Measurements from ENCODE around the gene UVSSA. TPM values are rescaled to one million over a fixed set of nuclear protein-coding genes. Genes with fewer than 3 reads are reported as not detected.
"Not testable (repeated sequence)": the region's sequence is repeated elsewhere in the genome, so short reads cannot be mapped to it uniquely, and the experiment has no call there.

The UVSSA gene
- total RNA-seq, 1 donor from 2014 or later, result 3.1 TPM

DNA sequence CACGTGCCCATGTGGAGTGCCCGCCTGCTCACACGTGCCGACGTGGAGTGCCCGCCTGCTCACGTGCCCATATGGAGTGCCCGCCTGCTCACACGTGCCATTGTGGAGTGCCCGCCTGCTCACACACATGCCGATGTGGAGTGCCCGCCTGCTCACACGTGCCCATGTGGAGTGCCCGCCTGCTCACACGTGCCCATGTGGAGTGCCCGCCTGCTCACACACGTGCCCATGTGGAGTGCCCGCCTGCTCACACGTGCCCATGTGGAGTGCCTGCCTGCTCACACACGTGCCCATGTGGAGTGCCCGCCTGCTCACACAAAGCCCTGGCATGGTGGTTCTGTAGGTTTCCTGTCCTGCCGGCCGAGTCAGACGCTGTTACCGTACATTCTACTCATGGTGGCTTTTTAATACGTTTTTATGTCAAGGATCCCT, 48.4 kb downstream of the UVSSA start:
- DNase-seq (ENCODE audit: low read depth in 2 of 2), result not testable (repeated sequence)

DNA sequence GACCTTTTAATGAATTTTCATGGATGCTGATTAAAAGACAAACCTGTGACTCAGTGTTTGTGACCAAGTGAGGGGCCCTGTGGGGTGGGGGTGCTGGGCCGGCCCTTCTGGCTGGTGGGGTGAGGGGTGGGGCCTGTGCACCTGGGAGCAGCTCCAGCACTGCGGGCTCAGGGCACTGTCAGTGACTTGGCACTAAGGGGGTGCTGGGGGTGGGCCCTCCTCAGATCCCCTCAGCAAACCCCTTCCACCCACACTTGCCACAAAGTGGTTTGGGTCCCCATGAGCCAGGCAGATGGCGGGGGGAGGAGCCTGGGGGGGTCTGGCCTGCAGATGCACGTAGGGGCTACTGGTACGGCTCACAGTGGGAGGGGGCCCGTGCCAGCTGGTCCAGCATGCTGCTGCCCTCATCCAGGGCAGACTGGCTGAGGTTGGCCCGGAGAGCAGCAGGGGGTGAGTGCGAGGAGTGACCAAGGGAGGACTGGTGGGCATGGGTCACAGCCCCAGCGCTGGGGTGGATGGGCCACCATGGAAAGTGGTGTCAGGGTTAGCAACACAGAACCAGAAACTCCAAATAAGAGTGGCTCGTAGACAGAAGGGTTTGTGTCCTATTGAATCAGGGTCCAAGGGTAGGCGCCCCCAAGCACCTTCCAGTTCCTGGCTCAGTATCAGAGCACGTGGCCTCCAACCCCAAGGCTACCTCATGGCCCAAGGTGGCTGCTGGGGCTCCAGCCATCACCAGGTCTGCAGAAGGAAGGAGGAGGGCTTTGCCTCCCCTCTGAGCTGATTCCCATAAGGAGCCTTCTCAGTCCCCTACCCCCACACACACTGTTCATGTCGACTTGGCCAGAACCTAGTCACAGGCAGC, 49.2 kb downstream of the UVSSA start:
- DNase-seq (ENCODE audit: low read depth in 2 of 2), result no peak

DNA sequence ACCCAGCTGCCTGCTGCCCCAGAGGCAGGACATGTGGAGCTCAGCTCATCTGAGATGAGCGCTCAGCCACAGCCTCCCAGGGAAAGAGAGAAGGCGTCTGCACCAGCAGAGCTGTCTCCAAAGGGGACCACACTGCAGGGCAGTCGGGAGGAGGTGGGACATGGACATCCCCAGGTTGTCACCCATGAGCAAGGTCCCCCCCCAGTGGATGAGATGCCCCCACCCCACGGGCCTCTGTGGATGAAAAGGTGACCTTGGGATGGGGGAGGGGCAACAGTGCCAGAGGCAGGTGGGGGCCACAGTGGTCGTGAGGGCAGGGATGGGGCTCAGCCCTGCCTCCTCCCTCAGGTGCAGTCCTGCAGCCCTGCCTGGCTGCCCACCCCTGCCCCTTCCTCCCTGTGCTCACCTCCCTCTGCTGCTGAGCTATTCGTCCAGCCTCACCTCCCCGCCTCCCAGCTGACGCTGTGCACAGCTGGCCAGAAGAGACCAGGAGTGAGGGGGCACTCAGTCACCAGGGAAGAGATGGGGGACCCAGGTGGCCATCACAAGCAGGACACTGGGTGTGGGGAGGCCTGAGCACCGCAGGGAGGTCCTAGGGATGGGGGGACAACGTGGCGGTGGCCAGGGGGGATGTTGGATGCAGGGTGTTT, 49.9 kb downstream of the UVSSA start:
- no peak for DNase-seq (ENCODE audit: low read depth in 2 of 2)

DNA sequence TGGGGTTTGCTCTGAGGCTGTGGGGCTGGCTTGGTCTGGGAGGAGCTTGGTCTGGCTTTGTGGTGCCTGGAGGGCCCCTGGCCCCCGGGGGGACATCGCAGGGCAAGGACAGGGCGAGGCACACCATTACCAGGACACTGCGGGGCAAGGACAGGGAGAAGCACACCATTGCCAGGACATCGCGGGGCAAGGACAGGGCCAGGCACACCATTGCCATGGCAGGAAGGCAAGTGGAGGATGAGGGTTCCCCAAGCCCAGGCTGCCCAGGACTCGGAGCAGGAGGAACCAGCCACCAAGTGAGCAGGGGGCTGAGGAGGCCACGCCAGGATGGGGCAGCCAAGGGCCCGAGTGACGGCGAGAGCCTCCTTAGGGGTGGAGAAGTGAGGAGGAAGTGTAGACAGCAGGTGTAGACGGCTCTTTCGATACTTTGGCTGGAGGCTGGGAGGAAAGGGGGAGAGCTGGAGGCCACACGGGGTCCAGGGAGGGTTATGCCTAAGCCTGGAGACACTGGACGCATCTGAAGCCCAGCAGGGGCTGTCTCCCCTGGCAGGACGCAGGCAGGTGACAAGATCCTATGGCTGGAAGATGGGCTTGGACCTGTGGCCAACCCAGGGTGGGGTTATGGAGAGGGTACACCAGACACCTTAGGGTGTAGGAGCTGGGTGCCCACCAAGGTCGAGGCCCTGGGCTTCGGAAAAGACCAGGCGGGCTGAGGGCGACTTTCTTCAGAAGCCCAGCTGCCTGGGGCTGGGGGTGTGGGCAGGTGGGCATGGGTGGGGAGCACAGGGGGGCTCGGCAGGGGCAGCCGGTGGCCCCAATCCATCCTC, 51.9 kb downstream of the UVSSA start:
- no peak for DNase-seq (ENCODE audit: low read depth in 2 of 2)

DNA sequence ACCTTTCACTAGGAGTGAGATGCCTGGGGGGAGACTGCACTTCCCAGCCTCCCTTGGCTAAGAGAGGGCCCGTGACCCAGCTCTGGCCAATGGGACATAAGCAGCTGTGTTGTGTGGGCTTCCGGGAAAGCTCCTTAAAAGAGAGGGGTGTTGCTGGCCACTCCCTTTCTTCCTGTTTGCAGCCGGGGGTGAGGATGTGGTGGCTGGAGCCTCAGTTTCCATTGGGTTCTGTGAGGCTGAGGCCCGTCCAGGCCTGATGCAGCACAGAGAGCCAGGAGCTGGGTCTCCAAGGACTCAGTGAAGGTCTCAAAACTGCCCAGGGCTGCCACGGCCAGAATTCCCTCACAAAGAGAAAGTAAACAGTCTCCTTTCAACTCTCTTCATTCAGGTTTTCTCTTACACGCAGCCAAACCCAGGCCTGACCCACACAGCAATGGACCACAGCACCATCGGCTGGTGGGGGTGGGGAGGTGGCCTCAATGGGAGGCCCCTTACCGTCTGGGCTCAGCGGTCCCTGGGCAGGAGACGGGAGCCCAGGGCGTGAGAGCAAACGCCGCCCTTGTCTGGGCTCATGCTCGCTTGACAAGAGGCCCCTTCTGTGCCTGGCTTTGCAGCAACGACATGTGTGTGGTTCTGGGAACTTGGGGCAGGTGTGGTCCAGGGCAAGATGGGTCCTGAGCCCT, 52.6 kb downstream of the UVSSA start:
- no peak for DNase-seq (ENCODE audit: low read depth in 2 of 2)

DNA sequence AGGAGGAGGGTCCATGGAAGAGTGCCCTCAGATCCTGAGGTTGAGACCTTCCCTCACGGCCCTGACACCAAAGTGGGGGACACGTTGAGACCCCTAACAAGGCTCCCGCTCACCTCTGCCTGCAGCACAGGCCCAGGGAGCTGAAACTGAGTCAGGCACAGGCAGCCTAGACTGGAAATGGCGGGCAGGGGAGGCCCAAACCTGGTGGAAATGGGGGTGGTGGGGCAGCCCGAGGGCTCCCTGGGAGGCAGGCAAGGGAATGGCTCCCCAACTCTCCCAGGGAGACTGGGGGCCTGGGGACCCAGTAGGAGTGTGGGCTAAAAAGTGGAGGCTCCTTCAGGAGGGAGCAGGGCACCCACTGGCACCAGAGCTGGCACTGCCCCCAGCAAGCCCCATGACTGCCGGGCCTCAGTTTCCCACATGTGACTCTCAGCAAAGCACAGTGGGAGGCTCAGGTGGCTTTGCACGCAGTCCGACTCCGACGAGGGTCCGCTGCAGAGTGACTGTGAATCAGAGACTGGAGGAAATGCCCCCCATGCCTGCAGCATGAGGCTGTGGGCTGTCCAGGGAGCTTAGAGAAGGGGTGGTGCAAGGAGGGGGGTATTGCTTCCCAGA, 53.3 kb downstream of the UVSSA start:
- DNase-seq (ENCODE audit: low read depth in 2 of 2), result no peak

DNA sequence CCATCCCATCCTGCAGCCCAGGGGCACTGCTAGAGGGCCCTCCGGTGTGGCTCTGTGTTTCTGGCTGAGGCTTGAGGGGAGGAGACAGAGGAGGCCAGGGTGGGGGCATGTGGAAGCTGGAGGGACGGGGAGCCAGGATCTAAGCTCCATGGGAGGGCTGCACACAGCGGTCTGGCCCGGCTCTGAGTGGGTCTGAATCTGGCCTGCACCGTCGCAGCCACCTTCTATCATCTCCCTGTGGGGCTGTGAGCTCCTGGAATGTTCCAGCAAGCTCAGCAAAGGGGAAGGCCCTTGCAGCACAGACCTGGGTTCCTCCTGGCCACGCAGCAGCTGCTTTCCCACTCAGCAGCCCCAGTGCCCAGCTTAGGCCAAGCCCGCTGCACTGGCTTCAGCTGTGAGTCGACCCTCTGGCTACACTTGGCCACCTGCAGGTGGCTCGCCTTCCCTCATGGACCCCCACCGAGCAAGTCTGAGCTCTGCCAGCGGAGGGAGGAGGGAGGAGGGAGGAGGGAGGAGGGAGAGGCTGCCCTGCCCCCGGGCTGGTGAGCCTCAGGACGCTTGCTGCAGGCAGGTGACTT, 53.9 kb downstream of the UVSSA start:
- DNase-seq (ENCODE audit: low read depth in 2 of 2), result no peak

DNA sequence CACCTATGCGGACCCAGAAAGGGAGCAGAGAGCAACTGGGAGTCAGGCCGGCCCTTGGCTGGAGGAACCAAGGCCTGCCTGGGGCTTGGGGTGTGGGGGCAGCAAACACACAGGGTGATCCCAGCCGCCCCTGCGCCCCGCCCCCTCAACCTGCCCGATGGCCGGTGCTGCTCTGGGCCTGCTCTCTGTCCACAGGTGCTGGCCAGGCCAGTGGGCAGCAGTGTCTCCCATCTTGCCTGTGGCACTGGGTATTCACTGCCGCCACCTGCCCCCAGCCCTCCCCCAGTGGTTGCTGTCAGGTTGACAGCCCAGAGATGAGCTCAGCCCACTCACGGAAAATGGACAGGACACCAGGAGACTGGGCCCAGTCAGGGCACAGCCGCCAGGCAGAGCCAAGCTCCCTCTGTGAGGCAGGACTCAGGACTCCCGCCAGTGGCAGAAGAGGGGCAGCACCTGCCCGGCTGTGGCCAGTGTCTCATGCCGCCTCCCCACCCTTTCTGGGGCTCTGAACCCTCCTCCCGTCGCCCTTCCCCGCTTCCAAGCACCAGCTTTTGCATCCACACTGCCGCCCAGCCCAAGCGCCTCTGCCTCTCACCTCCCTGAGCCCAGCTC, 54.5 kb downstream of the UVSSA start:
- DNase-seq (ENCODE audit: low read depth in 2 of 2), result no peak

DNA sequence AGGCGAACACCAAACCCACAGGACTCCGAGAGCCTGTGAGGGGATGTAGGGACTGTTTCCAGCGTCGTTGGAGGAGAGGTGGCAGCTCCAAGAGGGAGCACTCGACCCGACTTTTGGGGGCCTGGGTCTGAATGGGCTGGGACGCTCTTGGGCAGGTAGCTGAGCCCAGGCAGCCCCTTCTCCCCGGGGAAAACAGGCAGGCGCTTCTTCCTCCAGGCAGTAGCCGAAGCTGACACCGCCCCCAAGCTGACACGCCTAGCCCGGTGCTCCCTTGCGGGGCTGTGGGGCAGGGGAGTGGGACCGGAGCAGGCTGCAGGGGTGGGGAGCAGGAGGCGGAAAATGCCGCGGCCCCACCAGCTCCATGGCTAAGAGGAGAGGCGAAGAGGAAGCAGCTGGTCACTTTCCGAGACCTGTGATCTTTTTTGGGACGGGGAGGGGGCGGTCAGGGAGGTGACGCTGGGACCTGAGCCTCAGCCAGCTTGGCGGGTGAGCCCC, 55.1 kb downstream of the UVSSA start:
- no peak for DNase-seq (ENCODE audit: low read depth in 2 of 2)

DNA sequence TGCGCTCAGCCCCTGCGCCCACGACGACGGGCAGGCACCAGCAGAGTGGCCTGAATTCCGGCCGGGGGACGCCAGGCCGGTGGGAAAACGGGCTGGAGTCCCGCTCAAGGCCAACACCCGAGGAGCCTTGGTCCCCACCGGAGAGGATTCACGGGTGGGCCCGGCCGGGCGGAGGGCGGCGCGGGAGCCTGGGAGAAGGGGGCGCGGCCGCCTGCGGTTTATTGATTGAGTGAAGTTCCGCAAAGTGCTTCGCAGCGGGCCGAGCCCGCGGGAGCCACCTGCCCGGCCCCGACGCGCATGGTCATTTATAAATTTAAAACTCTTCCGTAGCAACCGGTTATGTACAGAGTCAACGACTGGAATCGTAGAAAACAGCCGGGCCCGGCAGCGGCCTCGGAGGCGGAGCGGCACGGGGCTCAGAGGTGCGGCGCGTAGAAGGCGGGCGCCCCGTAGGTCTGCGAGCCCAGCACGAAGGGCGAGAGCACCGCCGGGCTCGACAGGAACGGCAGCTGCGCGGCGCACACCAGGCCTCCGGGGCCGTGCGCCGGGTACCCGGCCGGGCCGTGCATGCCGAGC, 55.6 kb downstream of the UVSSA start:
- DNase-seq (ENCODE audit: low read depth in 2 of 2), result peak in 1 of 2 donors; percentile 19

DNA sequence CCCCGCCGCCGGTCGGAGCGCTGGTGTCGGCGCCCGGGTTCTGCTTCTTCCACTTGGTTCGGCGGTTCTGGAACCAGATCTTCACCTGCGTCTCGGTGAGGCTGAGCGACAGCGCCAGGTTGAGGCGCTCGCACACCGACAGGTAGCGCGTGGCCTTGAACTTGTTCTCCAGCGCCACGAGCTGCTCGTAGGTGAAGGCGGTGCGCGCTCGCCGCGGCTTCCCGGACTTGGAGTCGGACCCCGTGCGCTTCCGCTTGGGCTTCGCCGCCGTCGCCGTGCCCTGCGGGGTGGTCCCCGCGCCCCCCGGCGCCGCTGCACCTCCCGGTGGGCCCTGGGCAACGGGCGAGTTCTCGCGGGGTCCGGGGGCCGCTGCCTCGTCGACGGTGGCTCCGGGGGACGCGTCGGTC, 56.2 kb downstream of the UVSSA start:
- no peak for DNase-seq (ENCODE audit: low read depth in 2 of 2)

DNA sequence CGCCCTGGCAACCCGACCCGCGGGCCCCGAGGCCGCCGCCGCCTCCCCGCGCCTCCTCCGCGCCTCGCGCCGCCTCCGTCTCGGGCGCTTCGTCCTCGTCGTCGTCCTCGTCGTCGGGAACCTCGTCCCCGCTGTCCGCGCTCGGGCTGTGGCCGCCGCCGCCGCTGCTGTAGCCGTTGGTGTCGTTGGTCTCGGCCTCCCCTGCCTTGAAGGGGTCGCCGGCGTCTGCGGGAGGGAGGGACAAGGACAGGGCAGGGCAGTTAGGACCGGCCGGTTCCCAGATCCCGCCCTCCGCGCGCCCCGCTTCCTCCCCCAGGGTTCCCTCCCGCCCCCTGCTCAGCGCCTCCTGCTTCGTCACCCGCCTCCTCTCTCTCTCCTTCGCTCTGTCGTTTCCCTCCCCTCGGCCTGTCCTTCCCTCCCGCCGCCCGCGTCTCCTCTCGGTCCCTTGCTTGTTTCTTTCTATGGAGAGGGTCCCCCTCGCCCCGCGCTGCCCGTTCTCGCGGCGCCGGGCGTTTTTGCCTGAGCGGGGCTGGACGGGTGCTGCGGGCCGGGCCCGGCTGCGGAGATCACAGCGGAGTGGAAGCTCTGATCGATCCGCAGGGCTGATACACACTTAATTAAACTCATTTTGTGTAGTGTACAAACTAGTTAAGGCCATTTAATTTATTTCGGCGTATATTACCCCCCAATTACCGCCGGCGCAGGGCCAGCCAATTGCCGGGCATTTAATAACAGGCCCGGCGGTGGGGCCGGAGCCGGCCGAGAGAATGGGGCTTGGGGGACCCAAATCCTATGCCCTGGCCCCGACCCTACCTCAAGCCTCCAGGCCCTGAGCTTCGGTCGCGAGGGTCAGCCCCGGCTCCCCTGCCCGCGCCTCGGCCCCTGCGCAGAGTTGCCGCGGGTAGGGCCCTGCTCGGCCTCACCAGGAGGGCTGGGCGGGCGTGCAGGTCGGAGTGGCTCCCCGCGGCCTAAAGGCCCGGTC, 56.9 kb downstream of the UVSSA start:
- DNase-seq (ENCODE audit: low read depth in 2 of 2), result no peak

DNA sequence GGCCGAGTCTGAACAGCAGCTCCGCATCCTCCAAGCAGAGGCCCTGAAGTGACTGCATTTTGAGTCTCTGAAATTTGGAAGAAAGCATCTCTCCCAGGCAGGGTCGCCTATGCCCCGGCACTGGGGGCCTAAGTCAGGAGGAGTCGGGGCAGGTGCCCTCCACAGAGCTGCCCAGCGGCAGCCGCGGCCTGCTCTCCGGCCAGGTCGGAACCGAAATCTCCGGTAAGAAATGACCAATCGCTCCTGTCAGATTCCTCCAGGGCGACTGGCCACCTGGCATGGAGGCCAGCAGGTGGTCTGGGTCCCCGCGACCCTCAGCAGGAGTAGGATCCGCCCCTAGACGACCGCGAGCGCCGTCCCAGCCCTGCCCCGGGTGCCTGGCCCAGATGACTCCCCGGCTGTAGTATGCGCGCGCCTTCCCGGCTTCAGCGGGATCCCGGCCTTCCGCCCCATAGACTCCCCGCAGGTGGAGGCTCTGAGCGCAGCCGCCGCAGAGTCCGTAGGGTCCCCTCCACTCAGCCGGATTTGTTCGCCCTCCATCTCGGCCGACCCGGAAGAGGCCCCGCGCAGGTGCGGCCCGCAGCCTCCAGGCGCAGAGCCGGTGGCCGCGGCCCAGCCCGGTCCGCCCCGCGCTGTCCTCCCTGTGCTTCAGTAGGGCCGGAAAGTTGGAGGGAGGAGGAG, 57.7 kb downstream of the UVSSA start:
- no peak for DNase-seq (ENCODE audit: low read depth in 2 of 2)

DNA sequence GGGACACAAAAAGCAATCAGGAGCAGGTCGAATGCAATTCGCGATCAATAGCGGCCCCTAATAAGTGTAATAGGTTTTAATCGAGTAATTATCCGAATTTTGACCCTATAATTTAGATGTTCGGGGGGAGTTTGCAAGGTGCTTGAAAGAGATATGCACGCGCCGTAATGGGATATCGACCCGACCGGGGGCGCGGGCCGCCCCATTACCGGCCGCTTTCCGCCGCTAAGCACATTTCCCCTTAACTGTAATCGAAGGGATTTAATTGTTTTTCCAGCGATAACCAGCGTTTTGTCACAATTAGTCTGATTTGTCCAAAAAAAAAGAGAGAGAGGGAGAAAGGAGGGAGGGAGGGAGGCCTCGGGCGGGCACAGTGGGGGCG, 58.2 kb downstream of the UVSSA start:
- DNase-seq (ENCODE audit: low read depth in 2 of 2), result no peak

DNA sequence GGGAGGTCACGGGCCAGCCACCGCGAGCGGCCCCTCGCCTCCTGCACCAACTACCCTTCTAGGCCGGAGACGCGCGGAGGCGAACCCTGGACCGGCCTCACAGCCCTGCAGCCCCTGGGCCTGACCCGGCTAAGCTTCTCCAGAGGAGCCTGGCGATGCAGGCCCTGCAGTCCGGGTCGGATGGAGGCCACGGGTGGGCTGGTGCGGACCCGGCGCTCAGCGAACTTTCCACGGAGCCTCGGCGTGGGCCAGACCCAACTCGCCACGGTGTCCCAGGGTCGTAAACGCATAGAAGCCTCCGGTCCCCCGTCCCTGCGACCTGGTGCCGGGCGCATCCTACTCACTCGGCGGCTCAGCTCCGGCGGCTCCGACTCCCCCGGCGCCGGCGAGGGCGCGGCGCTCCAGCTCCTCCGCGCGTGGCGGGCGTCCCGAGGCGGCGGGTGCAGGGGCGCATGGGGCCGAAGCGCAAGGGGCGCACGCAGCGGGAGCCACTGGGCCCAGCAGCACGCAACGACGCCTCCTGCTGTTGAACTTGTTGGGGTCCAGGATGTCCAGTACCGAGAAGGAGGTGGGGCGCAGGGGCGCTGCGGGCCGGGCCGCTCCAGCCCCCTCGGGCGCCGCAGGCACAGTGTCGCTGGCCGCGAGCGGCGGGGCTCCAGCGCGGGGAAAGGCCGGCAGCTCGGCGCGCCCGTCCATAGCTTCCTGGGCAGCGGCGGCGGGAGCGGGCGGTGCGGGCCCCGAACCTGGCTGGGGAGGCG, 58.8 kb downstream of the UVSSA start:
- DNase-seq (ENCODE audit: low read depth in 2 of 2), result no peak

DNA sequence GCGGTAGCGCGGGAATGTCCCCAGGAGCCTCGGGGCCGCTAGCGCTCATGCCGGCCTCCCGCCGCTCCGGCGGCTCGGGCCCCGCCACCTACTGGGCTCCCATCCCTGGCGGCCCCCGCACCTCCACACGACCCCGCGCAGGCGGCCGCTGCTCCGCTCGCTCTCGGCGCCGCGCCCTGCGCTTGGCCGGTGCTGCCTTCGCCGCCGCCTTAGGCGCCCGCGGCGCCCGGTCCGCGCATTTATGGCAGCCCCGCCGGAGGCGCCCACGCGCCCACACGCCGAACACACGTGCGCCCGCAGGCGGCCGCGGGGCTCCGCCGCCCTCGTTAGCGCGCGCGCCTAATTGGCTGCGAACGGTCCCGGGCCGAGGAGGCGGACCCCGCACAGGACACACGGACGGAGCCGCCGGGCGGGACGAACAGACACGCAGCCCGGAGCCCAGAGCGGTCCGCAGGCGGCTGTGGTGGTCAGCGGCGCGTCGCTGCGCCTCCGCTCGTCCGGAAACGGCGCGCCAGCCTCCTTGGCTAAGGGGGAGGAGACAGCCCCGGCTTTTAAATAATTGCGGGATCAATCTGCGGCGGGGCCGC, 59.5 kb downstream of the UVSSA start, which contains the start of gene NKX1-1:
NKX1-1 (minus strand) TSS at position 49 of the 587 bp plus-strand sequence; CDS start at position 49, 0 bp downstream.
- DNase-seq (ENCODE audit: low read depth in 2 of 2), result no peak
